GM12892 (cell line): ENCODE measurements around the gene HIGD2A.

Experiments
- POLR2A ChIP-seq: IDR thresholded peaks from 2 replicates; pipeline ENCODE4 v1.6.1; 2011; ENCODE audit warnings: low read depth, low read length, control low read depth
- POLR2AphosphoS5 ChIP-seq: IDR thresholded peaks from 2 replicates; pipeline ENCODE4 v1.6.1; 2011; ENCODE audit warnings: low read depth, low read length, control low read depth
- TAF1 ChIP-seq: IDR thresholded peaks from 2 replicates; pipeline ENCODE4 v1.6.1; 2011; ENCODE audit warnings: low read depth, mild to moderate bottlenecking, control low read depth, low read length, borderline replicate concordance

GRCh38 chr5:176339304-176339703 is 49.2 kb upstream of the HIGD2A start:
- TF ChIP-seq POLR2AphosphoS5 (no peak), POLR2A (no peak), TAF1 (no peak)
